HG02938 (cell line): ENCODE measurements around the gene TANGO6.

Experiments
- ATAC-seq: cut with Tn5 transposase; IDR thresholded peaks from one replicate; pipeline ENCODE4 v1.9.1; 2021; ENCODE audit warnings: mild to moderate bottlenecking, moderate library complexity; ENCODE audit not compliant: unreplicated experiment

TANGO6 gene

DNA sequence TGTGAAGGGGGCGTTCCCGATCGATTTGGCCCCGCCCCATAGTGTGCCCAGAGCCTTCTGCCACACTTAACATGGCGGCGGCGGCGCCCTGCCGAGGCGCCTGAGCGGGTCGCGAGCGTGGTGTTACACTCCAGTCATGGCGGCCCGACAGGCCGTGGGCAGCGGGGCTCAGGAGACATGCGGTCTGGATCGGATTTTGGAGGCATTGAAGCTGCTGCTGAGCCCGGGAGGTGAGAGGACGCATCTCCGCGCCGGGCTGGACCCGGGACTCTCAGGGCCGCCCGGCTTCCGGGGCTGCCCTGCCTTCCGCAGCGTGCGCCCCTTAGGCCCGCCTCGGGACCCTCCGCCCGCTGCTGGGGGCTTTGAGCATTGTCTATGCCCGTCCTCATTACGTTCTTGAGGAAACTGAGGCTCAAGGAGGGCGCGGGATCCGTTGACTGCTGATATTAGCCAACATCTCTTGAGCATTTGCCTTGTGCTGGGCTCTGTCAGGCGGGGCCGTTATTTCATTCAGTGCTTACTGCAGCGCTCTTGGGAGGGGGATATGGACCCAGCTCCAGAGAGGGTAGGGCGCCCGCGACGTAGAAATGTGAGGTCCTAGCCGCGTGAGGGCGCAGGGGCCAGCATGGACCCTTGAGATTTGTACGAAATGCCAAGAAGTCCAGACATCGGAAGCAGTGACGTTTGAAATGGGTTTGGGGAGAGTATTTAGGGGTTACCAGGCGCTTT, at the start of gene TANGO6:
Gene TANGO6, plus strand, starts transcription at position 50 of the 729 bp plus-strand sequence. Its CDS starts 87 bp downstream, at position 137.
- peak; percentile 83 for ATAC-seq

DNA sequence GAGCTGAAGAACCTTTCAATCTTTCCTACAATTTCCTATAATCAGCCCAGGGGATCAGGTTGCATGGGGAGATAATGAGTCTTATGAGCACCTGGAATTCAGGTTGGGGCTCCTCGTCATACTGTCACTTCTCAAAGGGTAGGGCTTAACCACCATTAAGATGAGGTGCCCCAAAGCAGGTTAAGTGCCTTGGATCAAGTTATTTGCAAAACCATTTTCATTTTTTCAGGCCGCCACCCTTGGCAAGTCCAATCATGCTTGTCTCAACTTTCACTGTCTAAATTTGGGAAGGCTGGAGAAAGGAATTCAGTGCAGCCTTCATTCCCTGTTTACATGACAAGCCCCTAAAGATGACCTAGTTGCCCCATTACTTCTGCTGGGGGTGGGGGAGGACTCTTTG, 44.9 kb upstream of the TANGO6 start:
- ATAC-seq, result no peak

DNA sequence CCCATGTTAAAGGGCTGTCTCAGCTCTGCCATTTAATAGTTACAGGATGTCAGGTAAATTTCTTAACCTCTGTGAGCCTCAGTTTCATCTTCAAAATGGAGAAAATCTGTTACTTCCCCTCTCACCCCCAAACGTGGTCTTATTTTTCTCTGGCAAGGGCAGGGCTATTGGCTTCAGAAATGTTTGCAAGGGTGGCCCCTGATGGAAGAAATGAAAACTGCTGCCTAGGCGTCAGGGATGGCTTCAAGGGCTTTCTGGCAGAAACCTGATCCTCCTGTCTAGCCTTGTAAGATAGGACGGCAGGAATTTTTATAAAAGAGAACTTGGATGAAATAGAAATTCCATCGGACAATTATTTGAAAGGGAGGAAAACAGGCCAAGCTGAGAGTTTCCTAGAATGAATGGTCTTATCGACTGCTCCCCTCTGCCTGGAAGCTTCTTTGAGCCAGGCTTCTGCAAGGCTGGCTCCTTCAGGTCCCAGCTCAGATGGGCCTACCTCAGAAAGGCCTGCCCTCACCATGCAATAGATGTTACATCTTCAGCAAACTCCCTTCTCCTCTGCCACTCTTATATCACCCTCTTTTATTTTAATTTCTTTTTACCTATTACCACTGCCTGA, 43.0 kb upstream of the TANGO6 start:
- ATAC-seq, result peak; percentile 45

DNA sequence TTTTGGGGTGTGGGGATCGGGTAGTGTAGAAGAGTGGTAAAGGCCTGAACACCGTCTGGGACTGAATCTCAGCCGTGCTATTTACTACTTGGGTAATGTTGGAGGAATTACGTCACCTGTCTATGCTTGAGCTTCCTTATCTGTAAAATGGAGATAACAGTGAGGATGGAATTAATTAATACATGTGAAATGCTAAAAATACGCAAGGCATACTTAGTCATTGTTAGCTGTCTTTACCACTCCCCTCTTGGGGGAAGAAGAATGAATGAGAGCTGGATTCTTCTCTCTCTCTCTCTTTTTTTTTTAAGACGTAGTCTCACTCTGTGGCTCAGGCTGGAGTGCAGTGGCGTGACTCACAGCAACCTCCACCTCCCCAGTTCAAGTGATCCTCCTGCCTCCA, 41.1 kb upstream of the TANGO6 start:
- ATAC-seq, result no peak

DNA sequence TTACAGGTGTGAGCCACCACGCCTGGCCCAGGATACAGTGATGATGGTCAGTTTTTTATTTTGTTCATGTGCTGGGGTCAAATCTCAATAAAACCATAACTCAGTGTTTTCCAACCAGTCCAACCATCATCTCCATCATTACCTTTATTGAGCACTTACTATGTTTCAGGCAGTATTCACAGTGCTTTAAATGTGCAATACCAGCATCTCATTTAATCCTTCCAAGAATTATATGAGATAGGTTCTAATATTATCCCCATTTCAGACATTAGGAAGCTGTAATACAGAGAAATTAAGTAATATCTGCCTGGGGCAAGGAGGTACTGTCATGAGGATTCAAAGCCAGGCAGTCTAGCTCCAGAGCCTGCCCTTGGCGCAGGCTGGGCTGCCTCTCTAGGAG, 36.9 kb upstream of the TANGO6 start:
- no peak for ATAC-seq

DNA sequence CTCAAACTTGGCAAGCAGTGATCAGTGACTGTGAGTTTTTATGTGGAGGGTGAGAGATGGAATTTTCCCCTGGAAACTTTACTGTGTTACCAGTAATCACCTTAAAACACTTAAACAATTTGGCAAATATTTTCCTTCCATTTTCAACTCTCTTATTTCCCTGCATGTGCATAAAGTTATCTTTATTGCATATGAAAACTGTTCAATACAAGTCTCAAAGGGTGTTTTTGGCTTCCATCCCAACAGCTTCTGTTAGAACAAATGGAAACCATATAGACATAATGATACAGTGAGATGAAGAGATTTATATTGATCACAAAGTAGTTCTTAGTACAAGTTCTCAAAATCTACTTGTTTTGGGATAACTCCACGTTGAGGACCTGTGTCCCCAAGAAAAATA, 36.4 kb upstream of the TANGO6 start:
- ATAC-seq, result no peak

DNA sequence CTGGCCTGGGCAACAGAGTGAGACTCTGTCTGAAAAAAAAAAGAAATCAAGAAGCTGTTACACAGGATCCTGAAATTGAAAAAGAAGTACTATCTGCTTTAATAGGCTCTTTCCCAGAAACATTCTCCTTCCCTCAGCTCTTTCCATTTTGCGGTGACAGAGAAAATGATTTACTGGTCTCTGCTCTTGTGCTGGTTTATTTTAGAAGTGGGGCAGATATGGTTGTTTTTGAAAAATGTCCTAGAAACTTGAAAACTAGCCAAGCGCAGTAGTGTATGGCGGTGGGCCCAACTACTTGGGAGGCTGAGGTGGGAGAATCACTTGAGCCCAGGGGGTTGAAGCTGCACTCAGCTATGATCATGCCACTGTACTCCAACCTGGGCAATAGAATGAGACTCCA, 28.8 kb upstream of the TANGO6 start:
- ATAC-seq, result no peak

DNA sequence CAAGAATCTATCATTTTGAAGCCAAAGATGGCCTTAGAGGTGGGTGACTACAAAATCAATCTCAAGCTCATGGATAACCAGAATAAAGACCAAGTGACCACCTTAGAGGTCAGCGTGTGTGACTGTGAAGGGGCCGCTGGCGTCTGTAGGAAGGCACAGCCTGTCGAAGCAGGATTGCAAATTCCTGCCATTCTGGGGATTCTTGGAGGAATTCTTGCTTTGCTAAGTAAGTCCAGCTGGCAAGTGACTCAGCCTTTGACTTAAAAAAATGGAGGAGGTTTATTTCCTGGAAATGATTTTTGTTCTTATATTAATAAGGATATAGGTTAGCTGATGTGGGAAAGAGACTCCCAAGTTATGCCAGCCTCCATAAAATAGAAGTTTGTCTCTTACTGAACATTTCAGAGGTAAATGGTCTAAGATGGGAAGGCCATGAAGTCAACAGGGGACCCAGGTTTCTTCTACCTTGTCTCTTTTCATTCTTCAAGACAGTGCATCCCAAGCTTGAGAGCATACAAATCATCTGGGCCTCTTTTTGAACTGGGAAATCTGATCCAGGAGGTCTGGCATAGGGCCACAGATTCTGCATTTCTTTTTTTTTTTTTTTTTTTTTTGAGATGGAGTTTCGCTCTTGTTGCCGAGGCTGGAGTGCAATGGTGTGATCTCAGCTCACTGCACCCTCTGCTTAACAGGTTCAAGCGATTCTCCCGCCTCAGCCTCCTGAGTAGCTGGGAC, 19.8 kb upstream of the TANGO6 start:
- ATAC-seq, result no peak

DNA sequence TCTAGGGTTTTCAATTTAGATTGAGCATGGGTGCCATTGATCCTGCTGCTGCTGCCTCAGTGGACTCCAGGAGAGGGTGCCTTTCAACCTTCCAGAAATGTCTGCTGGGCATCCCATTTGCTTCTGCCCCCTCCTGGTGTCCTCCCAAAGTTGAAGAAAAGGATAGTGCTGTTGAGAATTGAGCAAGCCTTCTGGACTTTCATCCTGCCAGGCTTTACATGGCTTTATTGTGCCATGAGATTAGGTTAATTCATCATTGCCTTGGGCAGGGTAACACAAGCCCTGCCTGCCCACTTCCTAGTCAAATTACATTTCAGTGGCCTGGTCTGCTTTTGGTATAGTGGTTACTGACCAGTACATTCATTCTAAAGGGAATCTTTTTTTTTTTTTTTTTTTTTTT, 17.9 kb upstream of the TANGO6 start:
- no peak for ATAC-seq

DNA sequence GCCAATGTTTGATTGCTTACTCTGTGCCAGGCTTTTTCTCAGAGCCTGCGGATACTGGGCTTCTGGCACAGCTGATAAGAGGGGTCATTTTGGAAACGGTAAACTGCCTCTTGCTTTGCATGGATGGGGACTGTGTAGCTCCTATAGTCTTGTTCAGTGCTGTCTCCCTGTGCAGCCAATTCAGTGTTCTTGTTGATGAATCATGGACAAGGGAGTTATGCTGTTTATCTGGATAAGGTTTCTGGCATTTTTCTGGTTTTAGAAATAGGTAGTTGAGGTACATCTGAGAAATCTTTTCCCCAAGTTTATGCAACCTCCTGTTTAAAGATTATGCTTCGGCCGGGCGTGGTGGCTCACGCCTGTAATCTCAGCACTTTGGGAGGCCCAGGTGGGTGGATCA, 16.7 kb upstream of the TANGO6 start:
- ATAC-seq, result no peak

DNA sequence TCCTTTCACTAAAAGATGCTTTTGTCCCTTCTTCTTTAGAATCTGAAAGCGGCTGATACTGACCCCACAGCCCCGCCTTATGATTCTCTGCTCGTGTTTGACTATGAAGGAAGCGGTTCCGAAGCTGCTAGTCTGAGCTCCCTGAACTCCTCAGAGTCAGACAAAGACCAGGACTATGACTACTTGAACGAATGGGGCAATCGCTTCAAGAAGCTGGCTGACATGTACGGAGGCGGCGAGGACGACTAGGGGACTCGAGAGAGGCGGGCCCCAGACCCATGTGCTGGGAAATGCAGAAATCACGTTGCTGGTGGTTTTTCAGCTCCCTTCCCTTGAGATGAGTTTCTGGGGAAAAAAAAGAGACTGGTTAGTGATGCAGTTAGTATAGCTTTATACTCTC, 10.1 kb upstream of the TANGO6 start:
- ATAC-seq, result no peak

DNA sequence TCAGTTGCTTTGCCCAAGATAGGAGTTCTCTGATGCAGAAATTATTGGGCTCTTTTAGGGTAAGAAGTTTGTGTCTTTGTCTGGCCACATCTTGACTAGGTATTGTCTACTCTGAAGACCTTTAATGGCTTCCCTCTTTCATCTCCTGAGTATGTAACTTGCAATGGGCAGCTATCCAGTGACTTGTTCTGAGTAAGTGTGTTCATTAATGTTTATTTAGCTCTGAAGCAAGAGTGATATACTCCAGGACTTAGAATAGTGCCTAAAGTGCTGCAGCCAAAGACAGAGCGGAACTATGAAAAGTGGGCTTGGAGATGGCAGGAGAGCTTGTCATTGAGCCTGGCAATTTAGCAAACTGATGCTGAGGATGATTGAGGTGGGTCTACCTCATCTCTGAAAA, 8.8 kb upstream of the TANGO6 start:
- no peak for ATAC-seq

DNA sequence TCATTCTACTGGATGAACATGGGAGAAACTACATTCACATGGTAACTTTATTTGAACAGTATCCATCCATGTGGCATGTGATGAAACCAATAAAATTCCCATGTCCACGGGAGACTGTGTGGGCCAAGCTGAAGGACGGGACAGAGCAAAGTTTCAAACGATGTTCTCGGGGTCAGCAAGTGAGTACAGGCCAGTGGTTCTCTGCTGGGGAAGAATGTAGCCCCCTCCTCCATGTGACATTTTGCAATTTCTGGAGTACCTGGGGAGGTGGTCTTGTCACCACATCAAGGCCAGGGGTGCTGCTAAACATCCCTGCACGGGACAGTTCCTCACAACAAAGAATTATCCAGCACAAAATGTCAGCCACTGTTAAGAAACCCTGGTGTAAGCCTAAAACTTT, 7.4 kb upstream of the TANGO6 start:
- no peak for ATAC-seq

DNA sequence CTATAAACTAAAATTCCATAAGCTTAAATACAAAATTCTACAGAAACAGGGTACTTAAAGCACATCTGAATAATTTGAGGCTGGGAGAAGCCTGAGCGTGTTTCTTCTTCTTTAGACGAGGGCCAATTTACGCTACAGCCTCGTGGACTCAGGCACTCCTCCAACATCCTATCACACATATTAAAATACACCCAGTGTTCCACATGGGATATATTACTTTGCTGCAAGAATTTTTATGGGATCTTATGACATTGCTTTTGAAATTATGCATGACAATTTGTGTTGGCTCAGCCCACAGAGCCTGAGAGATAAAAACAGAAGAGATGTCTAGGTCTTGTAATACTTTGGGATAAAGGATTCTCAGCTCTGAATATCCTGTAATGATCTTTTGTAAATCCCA, 3.5 kb upstream of the TANGO6 start:
- ATAC-seq, result no peak

DNA sequence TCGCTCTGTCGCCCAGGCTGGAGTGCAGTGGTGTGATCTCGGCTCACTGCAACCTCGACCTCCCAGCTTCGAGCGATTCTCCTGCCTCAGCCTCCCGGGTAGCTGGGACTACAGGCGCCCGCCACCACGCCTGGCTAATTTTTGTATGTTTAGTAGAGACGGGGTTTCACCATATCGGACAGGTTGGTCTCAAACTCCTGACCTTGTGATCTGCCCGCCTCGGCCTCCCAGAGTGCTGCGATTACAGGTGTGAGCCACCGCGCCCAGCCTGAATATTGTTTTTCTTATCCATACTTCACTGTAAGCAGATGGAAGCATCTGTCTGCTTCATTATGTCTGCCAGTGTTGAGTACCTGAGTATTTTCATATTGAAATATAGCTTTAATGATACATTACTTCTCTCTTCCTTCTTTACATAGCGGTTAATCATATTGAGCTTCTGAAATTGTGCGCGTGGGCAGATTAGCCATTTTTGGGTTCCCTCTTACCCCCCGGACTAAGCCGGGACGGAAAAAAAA, 308 bp upstream of the TANGO6 start:
- ATAC-seq, result peak; percentile 9

DNA sequence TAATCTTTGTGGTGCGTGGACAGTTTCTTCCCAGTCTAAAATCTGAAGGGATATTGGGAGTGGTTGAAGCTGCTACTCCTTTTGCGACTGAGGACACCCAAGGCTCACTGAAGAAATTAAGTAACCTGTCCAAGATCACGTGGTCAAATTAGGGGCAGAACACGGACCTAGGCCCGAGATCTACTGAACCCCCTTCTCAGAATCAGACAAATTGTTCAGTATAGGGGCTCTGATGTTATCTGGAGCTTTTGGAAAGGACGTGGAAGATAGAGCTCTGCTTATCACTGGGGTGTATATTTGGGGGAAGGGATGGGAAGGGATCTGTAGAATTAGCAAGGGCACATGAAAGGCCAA, 857 bp downstream of the TANGO6 start:
- no peak for ATAC-seq

DNA sequence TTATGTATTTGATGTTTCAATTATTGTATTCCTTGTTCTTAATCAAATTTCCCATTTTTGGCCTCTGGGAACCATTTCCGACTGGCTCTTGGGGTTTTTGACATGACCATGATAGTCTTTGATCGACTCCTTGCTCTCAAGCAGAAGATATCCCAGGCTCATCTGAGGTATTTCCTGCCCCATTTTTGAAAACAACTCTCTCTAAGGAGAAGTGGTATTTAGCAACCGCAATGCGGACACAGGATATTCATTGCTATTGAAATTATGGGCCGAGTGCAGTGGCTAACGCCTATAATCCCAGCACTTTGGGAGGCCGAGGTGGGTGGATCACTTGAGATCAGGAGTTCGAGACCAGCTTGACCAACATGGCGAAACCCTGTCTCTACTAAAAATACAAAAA, 5.5 kb downstream of the TANGO6 start:
- ATAC-seq, result no peak

DNA sequence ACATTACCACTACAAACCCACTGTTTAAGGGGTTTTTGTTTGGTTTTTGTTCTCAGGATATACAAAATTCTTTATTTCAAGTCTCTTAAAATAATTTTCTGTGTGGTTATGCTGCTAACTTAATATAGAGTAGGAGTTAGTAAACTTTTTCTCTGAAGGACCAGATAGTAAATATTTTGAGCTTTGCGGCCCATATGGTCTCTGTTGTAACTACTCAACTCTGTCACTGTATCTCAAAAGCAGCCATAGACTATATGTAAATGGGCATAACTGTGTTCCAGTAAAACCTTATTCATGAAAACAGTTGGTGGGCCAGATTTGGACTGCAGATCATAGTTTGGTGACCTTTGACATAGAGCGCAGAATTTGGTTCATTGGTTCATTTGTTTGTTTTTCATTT, 7.2 kb downstream of the TANGO6 start:
- ATAC-seq, result no peak

DNA sequence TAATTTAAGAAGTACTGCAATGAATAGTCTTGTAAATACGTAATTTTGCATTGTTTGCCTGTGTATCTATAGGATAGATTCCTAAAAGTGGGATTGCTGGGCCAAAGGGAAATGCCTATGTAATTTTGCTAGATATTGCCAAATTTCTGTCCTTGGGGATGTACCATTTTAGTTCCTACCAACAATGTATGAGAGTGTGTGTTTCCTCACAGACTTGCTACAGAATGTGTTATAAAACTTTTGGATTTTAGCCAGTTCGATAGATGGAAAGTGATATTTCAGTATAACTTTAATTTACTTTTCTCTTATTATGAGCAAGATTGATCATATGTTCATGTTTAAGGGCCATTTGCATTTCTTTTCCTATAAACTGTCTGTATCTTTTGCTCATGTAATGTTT, 8.3 kb downstream of the TANGO6 start:
- no peak for ATAC-seq

DNA sequence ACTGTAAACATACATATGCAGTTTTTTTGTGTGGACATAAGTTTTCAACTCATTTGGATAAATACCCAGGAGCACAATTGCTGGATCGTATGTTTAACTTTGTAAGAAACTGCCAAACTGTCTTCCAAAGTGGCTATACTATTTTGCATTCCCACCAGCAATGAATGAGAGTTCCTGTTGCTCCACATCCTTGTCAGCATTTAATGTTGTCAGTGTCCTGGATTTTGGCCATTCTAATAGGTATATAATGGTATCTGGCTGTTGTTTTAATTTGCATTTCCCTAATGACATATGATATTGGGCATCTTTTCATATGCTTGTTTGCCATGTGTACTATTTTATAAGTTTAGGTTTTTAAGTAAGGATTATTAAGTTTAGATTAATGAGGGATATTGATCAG, 14.1 kb downstream of the TANGO6 start:
- no peak for ATAC-seq

DNA sequence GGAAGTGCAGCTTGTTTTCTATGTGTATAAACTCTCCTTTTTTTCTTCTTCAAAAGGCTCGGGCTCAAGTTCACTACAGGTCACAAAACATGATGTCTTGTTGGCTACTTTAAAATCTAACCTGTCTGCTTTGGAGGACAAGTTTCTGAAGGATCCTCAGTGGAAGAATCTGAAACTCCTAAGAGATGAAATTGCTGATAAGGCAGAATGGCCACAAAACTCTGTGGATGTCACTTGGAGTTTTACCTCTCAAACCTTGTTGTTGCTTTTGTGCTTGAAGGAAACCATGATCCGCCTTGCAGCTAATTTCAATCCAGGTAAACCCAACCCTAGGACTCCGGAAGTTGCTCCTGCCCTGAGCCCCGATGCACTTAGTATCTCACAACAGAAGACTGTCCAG, 16.5 kb downstream of the TANGO6 start:
- no peak for ATAC-seq
